Vagina (tissue), 2 donors: Measurements from ENCODE around the gene CCDC74A. TPM values are rescaled to one million over a fixed set of nuclear protein-coding genes. Genes with fewer than 3 reads are reported as not detected.
A peak's percentile ranks its signal among the peaks of the same experiment; 100 is the strongest.
"Not testable (repeated sequence)": the region's sequence is repeated elsewhere in the genome, so short reads cannot be mapped to it uniquely, and the experiment has no call there.

ENCODE experiments used
- DNase-seq, 2 donors: peaks; one replicate each; pipeline ENCODE4 v3.0.0-alpha.2; 2017; ENCODE audit errors: extremely low spot score in 2 of 2
- H3K27ac ChIP-seq: fragments of 200-600 bp; sonication (generic); one replicate; pipeline ENCODE4 v1.5.1; 2019
- H3K27me3 ChIP-seq: fragments of 200-600 bp; sonication (generic); one replicate; pipeline ENCODE4 v1.5.1; 2019
- H3K36me3 ChIP-seq, 2 donors: fragments of 200-600 bp; sonication (generic); one replicate each; pipeline ENCODE4 v1.5.1; 2017 to 2019
- H3K4me1 ChIP-seq: fragments of 200-600 bp; sonication (generic); one replicate; pipeline ENCODE4 v1.5.1; 2019
- H3K4me3 ChIP-seq, 2 donors: fragments of 200-600 bp; sonication (generic); 1 replicate in 1 of 2; 2 replicates in 1 of 2; pipeline ENCODE4 v1.5.1; 2016 to 2019
- H3K9me3 ChIP-seq: fragments of 200-600 bp; sonication (generic); one replicate; pipeline ENCODE4 v1.5.1; 2019
- CTCF ChIP-seq, 3 experiments: fragments of 450-650 bp in 2 of 3; fragments of 200-600 bp in 1 of 3; sonication (generic) in 1 of 3; IDR thresholded peaks; one replicate each; pipeline ENCODE4 v1.5.1; 2017 to 2019; ENCODE audit warnings: antibody characterized with exemption in 3 of 3, mild to moderate bottlenecking in 2 of 3, moderate library complexity in 2 of 3
- POLR2A ChIP-seq, 2 donors: fragments of 450-650 bp; IDR thresholded peaks; one replicate each; pipeline ENCODE4 v1.6.1; 2017; ENCODE audit warnings: antibody characterized with exemption in 2 of 2, mild to moderate bottlenecking in 2 of 2, moderate library complexity in 2 of 2
- POLR2AphosphoS5 ChIP-seq, 2 donors: sonication (generic); formaldehyde crosslinking; IDR thresholded peaks; one replicate each; pipeline ENCODE4 v1.9.0; 2017; ENCODE audit warnings: antibody characterized with exemption in 2 of 2, mild to moderate bottlenecking in 2 of 2, low read depth in 1 of 2; ENCODE audit not compliant: insufficient read depth in 1 of 2
- intact Hi-C: fragments of 100-400 bp; cut with DNase I; formaldehyde crosslinking; loops from one replicate; pipeline ENCODE4 v1.15.1; 2023
- total RNA-seq: library from RNA; depleted of rRNA; stranded (reverse); fragments of >200 nt; gene quantifications from one replicate; pipeline ENCODE4 v1.2.3, GENCODE V29; 2016

CCDC74A gene
- total RNA-seq, 1 donor from 2014 or later = 10.8 TPM

- Histone ChIP-seq H3K4me3 (no peak overlapping the region), H3K4me1 (peaks cover 24% of the 10 kb centered on the region), H3K27me3 (no peaks in the 10 kb centered on the region), H3K36me3 (no peaks in the 10 kb centered on the region), H3K27ac (no peak overlapping the region), H3K9me3 (no peaks in the 10 kb centered on the region)
- no peak for DNase-seq
- TF ChIP-seq POLR2A (IDR thresholded peaks at IDR 0.05) = no peak
- intact Hi-C loops = loop anchor here (5.0 kb wide), 1 partner anchor 1301 kb away; no protein-coding TSS in a partner anchor
Measured at GRCh38 chr2:131488306-131489205, 39.1 kb upstream of the CCDC74A start.

- H3K9me3 ChIP-seq, intact Hi-C loops, H3K27me3 ChIP-seq, DNase-seq, H3K36me3 ChIP-seq: not testable (repeated sequence)
- Histone ChIP-seq H3K4me3 (peak overlapping the region; percentile 73 to 83), H3K4me1 (peaks cover 38% of the 10 kb centered on the region), H3K27ac (peak overlapping the region; percentile 5)
Measured at GRCh38 chr2:131490616-131491468, 36.8 kb upstream of the CCDC74A start.

GRCh38 chr2:131491469-131491836 is 36.2 kb upstream of the CCDC74A start:
- H3K36me3 ChIP-seq, intact Hi-C loops, H3K27ac ChIP-seq, H3K27me3 ChIP-seq, H3K9me3 ChIP-seq, DNase-seq: not testable (repeated sequence)
- peak overlapping the region; percentile 73 to 83 for H3K4me3 ChIP-seq
- H3K4me1 ChIP-seq = peaks cover 38% of the 10 kb centered on the region

GRCh38 chr2:131492015-131492417 is 35.7 kb upstream of the CCDC74A start, which contains the start of gene MZT2A:
MZT2A (minus strand) TSS chr2:131492397; CDS start chr2:131492376, 21 bp downstream.
- Histone ChIP-seq H3K4me3 (peak within 1 kb of the TSS; percentile 73 to 83), H3K4me1 (peaks cover 38% of the 10 kb centered on the region), H3K27ac (peak within 1 kb of the TSS; percentile 90)
- H3K27me3 ChIP-seq, H3K9me3 ChIP-seq, DNase-seq, intact Hi-C loops, H3K36me3 ChIP-seq: not testable (repeated sequence)

- DNase-seq = peak in 1 of 2 donors; percentile 95
- TF ChIP-seq POLR2A (IDR thresholded peaks at IDR 0.05) (no peak), POLR2AphosphoS5 (IDR thresholded peaks at IDR 0.05; ENCODE audit: insufficient read depth in 1 of 2, low read depth in 1 of 2) (peak; percentile 66 to 88), CTCF (IDR thresholded peaks at IDR 0.05) (peak; percentile 35 to 95 (median 78))
- H3K27ac ChIP-seq = peak overlapping the region; percentile 90
- no peaks in the 10 kb centered on the region for H3K36me3 ChIP-seq
- H3K27me3 ChIP-seq = no peaks in the 10 kb centered on the region
- H3K9me3 ChIP-seq = no peaks in the 10 kb centered on the region
- intact Hi-C loops = no loop called here
- H3K4me1 ChIP-seq = peaks cover 38% of the 10 kb centered on the region
- H3K4me3 ChIP-seq = peak overlapping the region; percentile 73 to 83
Measured at GRCh38 chr2:131492418-131493198, 35.1 kb upstream of the CCDC74A start.

- no peak for TF ChIP-seq CTCF (IDR thresholded peaks at IDR 0.05)
- TF ChIP-seq POLR2AphosphoS5 (IDR thresholded peaks at IDR 0.05; ENCODE audit: insufficient read depth in 1 of 2, low read depth in 1 of 2) = no peak
- TF ChIP-seq POLR2A (IDR thresholded peaks at IDR 0.05) = no peak
- intact Hi-C loops = no loop called here
- peak overlapping the region; percentile 73 to 83 for H3K4me3 ChIP-seq
- H3K9me3 ChIP-seq = no peaks in the 10 kb centered on the region
- H3K27ac ChIP-seq = peak overlapping the region; percentile 90
- H3K27me3 ChIP-seq = no peaks in the 10 kb centered on the region
- no peak for DNase-seq
- peaks cover 38% of the 10 kb centered on the region for H3K4me1 ChIP-seq
- H3K36me3 ChIP-seq = no peaks in the 10 kb centered on the region
Measured at GRCh38 chr2:131493199-131493968, 34.3 kb upstream of the CCDC74A start.

- H3K27ac ChIP-seq, DNase-seq, H3K4me3 ChIP-seq, intact Hi-C loops, H3K9me3 ChIP-seq, H3K36me3 ChIP-seq, H3K27me3 ChIP-seq: not testable (repeated sequence)
- peaks cover 26% of the 10 kb centered on the region for H3K4me1 ChIP-seq
Measured at GRCh38 chr2:131495506-131495905, 32.2 kb upstream of the CCDC74A start.

- DNase-seq, H3K9me3 ChIP-seq, intact Hi-C loops, H3K27me3 ChIP-seq, H3K27ac ChIP-seq, H3K4me3 ChIP-seq: not testable (repeated sequence)
- Histone ChIP-seq H3K36me3 (peaks cover 0 to 20% of the 10 kb centered on the region in 2 donors), H3K4me1 (peaks cover 15% of the 10 kb centered on the region)
Measured at GRCh38 chr2:131498321-131498973, 29.2 kb upstream of the CCDC74A start.

GRCh38 chr2:131503587-131503986 is 24.1 kb upstream of the CCDC74A start:
- H3K27ac ChIP-seq, DNase-seq, H3K4me3 ChIP-seq, H3K9me3 ChIP-seq, intact Hi-C loops, H3K4me1 ChIP-seq, H3K27me3 ChIP-seq: not testable (repeated sequence)
- peaks cover 0 to 51% of the 10 kb centered on the region in 2 donors for H3K36me3 ChIP-seq
